Naive thymus-derived CD8-positive, alpha-beta T cell (primary cell): ENCODE measurements around the gene TMEM108. TPM values are rescaled to one million over a fixed set of nuclear protein-coding genes. Genes with fewer than 3 reads are reported as not detected.

Experiments
- ATAC-seq, 2 donors: fragments of 150-1000 bp; cut with Tn5 transposase in 1 of 2; sonication (Bioruptor Pico), chemical (Tn5 transposase) in 1 of 2; 1 replicate in 1 of 2; 2 replicates in 1 of 2; pipeline ENCODE4 v1.10.0; 2021; ENCODE audit warnings: mild to moderate bottlenecking in 2 of 2, moderate library complexity in 2 of 2
- POLR2A ChIA-PET: fragments of 350-600 bp; sonication (Branson Sonifier 250); formaldehyde crosslinking; loops from one replicate; lab custom pipeline; 2021; ENCODE audit warnings: antibody characterized with exemption; lab: Charles Lee
- DNase-seq, 10 donors: peaks; one replicate each; pipeline versions ENCODE4 v3.0.0 to v3.0.0-alpha.2; 2020 to 2022
- H3K27ac Mint-ChIP-seq, 10 donors: one replicate each; pipeline ENCODE4 v1.8.0; 2020 to 2022; ENCODE audit warnings: mild to moderate bottlenecking in 10 of 10, mixed read lengths in 10 of 10, moderate library complexity in 4 of 10, inconsistent platforms in 1 of 10
- H3K27me3 Mint-ChIP-seq, 5 donors: one replicate each; pipeline ENCODE4 v1.8.0; 2021 to 2022; ENCODE audit warnings: mixed read lengths in 5 of 5
- H3K36me3 Mint-ChIP-seq, 3 donors: one replicate each; pipeline ENCODE4 v1.8.0; 2020 to 2022; ENCODE audit warnings: mixed read lengths in 3 of 3, mild to moderate bottlenecking in 2 of 3, inconsistent platforms in 1 of 3
- H3K4me1 Mint-ChIP-seq, 4 donors: one replicate each; pipeline ENCODE4 v1.8.0; 2021 to 2022; ENCODE audit warnings: mixed read lengths in 4 of 4
- H3K4me3 Mint-ChIP-seq, 10 donors: one replicate each; pipeline ENCODE4 v1.8.0; 2020 to 2022; ENCODE audit warnings: mild to moderate bottlenecking in 10 of 10, mixed read lengths in 10 of 10, moderate library complexity in 6 of 10, inconsistent platforms in 1 of 10
- H3K9me3 Mint-ChIP-seq, 9 donors: one replicate each; pipeline ENCODE4 v1.8.0; 2020 to 2022; ENCODE audit warnings: mixed read lengths in 9 of 9, mild to moderate bottlenecking in 3 of 9, inconsistent platforms in 1 of 9, moderate library complexity in 1 of 9
- polyA plus RNA-seq, 3 donors: library from polyadenylated mRNA; unstranded; fragments of 300-500 nt; fragmentation: Illumina TruSeq; gene quantifications; one replicate each; pipeline ENCODE4 v1.2.3, GENCODE V29; 2021
- total RNA-seq, 8 experiments: library from RNA in 2 of 8; stranded (reverse) in 2 of 8; gene quantifications; one replicate each; pipeline ENCODE4 v1.2.3 and lab custom pipeline; 2021 to 2026

The TMEM108 gene
- total and polyA plus RNA-seq, 5 experiments from 2014 or later = not detected

DNA sequence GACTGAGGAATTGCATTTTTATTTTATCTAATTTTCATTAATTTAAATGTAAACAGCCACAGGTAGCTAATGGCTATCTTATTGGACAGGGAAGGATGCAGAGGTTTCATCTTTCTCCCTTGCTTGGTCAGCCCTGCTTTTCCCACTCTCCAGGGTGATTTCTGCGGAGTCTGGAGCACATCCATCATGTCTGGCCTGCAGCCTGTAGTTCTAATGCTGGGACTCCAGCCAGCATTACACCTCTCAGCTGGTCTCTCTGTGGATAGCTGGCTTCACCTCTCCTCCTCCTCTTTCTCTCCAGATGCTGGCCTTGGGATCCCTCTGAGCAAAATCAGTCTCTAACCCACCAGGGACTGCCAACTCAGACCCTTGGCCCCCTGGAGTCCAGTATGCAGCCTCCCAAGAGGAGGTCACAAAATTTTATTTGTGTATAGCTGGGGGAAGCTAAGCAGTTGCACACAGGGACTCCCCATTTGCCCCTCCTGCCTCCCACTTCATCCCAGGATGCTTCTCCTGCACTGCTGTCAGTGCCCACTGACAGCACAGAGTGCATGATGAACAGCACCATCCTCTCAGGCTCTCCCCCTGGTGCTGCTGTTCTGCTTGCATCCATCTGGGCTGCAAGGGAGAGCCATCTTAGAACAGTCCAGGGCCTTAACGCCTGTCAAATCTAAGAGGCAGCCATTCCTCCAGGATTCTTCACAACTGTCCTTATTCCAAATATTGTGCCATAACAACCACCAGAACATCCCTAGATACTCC is 363.4 kb downstream of the TMEM108 start:
- DNase-seq (no peak), ATAC-seq (no peak)
- POLR2A ChIA-PET = no interaction called here
- Mint-ChIP-seq H3K36me3 (peaks cover 0 to 4% (median 2%) of the 10 kb centered on the region in 3 donors), H3K27me3 (peaks cover 0 to under 1% (median 0%) of the 10 kb centered on the region in 5 donors), H3K4me1 (no peaks in the 10 kb centered on the region), H3K4me3 (no peak overlapping the region), H3K9me3 (no peaks in the 10 kb centered on the region), H3K27ac (peak overlapping the region in 2 of 10 donors; percentile 7 to 37)

DNA sequence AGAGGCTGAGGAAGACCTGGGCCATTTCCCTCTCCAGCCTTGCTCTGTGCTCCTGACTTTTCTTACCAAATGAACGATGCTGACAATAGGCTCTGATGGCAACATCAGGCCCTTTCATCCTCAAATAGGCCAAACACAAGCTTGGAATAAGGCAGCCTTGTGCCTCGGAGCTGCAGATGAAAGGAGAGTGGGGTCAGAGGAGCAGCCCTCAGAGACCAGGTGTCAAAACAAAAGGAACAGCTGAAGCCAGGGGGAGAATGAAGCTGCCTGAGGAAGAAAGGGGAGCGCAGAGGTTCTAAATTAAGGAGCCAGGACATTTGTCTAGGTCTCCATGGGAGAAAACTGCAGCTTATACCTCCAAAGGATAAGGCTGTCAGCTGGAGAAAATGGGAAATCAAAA is 366.7 kb downstream of the TMEM108 start:
- H3K4me1 Mint-ChIP-seq = no peaks in the 10 kb centered on the region
- POLR2A ChIA-PET = no interaction called here
- H3K27ac Mint-ChIP-seq = no peak overlapping the region
- peaks cover 0 to 9% (median 0%) of the 10 kb centered on the region in 5 donors for H3K27me3 Mint-ChIP-seq
- H3K4me3 Mint-ChIP-seq = no peak overlapping the region
- no peak for ATAC-seq
- H3K36me3 Mint-ChIP-seq = peaks cover 0 to 2% (median 2%) of the 10 kb centered on the region in 3 donors
- DNase-seq = no peak
- no peaks in the 10 kb centered on the region for H3K9me3 Mint-ChIP-seq

DNA sequence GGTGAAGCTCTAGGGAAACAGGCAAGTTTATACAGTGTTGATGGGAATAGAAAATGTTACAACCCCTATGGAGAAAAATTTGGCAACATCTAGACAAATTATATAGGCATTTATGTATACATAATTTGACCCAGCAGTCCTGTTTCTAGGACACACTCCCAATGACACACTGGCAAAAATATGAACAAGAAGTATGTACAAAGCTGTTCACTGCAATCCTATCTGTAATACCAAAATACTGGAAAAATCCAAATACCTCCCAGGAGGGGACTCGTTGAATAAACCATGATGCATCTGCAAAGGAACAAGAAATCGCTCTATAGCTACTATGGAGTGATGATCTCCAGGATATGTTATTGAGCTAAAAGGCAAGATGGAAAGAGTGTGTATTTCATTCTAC is 370.2 kb downstream of the TMEM108 start:
- peaks cover 0 to 12% (median 0%) of the 10 kb centered on the region in 5 donors for H3K27me3 Mint-ChIP-seq
- H3K4me1 Mint-ChIP-seq = peaks cover 0 to 9% (median 1%) of the 10 kb centered on the region in 4 donors
- H3K4me3 Mint-ChIP-seq = no peak overlapping the region
- ATAC-seq (no peak), DNase-seq (no peak)
- no peak overlapping the region for H3K27ac Mint-ChIP-seq
- H3K9me3 Mint-ChIP-seq = no peaks in the 10 kb centered on the region
- POLR2A ChIA-PET = no interaction called here
- peaks cover 0 to 6% (median 2%) of the 10 kb centered on the region in 3 donors for H3K36me3 Mint-ChIP-seq

DNA sequence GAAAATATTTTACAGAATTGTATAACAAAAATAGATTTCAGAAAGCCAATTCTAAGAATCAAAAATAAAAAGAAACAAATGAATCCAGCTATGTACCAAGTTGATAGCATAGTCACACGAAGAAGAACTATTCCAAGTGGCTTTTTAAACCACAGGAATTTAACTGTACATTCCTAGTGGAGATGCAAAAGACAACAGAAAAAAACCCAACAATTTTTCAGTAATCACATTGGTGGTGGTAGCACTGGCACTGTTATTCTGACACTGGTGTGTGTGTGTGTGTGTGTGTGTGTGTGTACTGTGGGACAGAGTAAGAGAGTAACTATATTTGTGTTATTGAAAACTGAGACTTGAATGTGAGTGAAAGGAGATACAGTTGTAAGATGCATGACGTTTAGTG is 370.8 kb downstream of the TMEM108 start:
- no peak for DNase-seq
- peaks cover 0 to 6% (median 2%) of the 10 kb centered on the region in 3 donors for H3K36me3 Mint-ChIP-seq
- H3K27ac Mint-ChIP-seq = no peak overlapping the region
- no peak overlapping the region for H3K4me3 Mint-ChIP-seq
- H3K27me3 Mint-ChIP-seq = peaks cover 0 to 12% (median 0%) of the 10 kb centered on the region in 5 donors
- no peaks in the 10 kb centered on the region for H3K9me3 Mint-ChIP-seq
- ATAC-seq = no peak
- POLR2A ChIA-PET = no interaction called here
- H3K4me1 Mint-ChIP-seq = peaks cover 0 to 13% (median 3%) of the 10 kb centered on the region in 4 donors

DNA sequence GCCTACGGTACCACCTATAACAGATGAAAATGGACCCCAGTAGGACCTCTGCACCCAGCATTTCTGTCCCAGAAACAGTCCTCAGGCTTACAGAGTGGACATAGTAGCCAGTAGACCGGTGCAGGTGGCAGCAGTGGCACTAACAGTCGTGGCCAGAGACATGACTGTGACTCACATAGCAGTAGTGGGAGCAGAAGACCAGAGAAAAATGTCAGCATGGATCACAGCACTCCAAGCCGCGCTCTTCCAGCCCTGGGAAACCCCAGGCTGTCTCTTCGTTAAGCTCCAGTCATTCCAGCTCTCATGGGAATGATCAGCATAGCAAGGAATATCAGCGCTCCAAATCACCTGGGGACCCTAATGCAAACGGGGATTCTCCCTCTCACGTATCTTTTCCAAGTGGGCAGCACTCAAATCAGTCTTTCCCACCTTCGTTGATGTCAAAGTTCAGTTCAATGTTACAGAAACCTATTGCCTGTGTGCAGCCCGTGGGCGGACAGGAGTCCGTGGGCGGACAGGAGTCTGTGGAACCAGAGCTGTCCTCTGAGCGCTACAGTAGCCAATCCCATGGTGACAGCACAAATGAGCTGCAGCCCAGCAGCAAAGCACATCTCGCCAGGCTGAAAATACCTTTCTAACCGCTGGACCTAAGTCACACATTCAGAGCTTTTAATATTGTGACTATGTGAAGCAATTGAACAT is 372.2 kb downstream of the TMEM108 start:
- no peak for ATAC-seq

DNA sequence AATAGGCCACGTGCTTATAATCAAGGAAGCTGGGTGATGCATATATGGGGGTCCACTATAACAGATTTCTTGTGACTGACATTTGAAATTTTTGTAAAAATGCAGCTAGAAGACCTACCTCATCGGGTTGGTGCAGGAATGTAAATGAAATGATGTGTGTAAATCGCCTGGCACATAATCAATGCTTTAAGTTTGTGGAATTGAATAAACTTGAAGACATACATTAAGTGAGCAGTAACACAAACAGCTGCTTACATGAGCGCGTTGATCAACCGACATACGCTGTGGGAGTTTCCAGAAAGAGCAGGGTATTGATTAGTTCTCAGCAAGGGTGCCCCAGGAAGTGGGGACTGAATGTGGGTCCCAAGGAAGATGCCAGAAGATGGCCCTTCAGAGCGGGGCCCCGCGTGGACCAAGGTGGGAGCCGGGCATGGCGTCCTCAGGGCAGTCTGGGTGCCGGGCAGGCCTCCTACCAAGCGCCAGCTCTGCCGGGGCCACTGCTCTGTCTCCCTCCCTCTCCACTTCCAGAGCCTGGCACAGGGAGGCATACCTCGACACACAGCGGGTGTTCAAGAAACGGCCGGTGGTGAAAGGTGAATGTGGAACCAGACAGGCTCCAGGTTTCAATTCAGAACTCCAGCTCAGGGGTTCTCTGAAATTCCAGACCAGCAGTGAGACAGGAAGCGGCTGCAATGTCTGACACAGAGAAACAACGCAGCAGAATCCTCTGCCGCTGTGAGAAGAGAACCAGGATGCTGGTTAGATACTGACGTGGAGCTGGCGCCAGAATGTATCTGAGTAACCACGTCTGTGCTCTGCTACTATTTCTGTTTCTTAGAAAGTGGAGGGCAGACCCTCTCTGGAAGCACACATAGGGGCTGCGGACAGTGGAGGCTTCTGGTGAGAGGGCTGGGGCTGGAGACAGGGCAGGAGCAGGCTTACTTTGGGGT is 374.3 kb downstream of the TMEM108 start:
- H3K36me3 Mint-ChIP-seq = peaks cover 0 to 6% (median 0%) of the 10 kb centered on the region in 3 donors
- POLR2A ChIA-PET = no interaction called here

More for the DNA sequence above, 372.2 kb downstream of the TMEM108 start:
- Mint-ChIP-seq H3K4me3 (no peak overlapping the region), H3K4me1 (peaks cover 0 to 13% (median 3%) of the 10 kb centered on the region in 4 donors), H3K36me3 (peaks cover 0 to 6% (median 0%) of the 10 kb centered on the region in 3 donors), H3K27me3 (peaks cover 0 to 12% (median 0%) of the 10 kb centered on the region in 5 donors), H3K27ac (peak overlapping the region in 1 of 10 donors; percentile 47), H3K9me3 (no peaks in the 10 kb centered on the region)
- no peak for DNase-seq
- POLR2A ChIA-PET = no interaction called here

DNA sequence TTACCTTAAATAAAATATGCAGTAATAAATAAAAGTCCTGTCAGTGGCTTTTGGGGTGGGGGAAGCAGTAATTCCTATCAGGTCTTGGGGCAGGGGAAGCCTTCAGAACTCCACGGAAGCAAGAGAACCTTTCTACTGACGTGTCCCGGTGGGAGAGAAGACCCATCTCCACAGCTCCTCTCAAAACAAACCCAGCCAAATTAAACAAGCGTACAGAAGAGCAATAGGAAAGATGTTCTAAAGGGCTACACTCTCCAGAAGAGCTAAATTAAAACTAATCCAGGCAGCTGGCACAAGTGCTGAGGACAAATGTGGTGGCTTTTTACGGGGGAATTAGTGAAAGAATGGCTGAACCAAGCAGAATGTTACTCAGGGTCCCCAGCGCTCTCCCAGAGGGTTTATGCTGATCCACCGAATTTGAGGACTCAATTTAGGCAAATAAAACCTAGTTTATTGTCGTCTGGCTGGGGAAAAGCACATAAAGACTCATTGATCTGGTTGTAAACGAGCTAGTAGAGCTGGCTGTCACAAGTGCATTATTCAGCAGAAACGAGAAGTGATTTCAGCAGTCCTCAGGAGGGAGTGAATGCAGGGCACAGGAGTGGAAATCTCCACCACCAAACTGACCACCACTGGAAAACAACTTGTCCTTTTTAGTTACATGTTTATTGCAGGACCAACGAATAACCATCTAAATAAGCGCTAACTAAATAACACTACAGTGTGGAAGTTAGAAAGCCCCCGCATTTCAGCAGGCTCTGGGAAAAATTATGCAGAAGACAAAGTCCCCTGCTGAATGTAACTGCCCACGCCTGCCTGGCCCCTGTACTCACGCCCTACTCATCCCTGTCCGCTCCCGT is 375.2 kb downstream of the TMEM108 start:
- Mint-ChIP-seq H3K4me1 (peaks cover 0 to 13% (median 3%) of the 10 kb centered on the region in 4 donors), H3K27ac (peak overlapping the region in 8 of 10 donors; percentile 4 to 79 (median 52)), H3K9me3 (no peaks in the 10 kb centered on the region), H3K36me3 (peaks cover 0 to 6% (median 0%) of the 10 kb centered on the region in 3 donors), H3K27me3 (peaks cover 0 to 5% (median 0%) of the 10 kb centered on the region in 5 donors), H3K4me3 (peak overlapping the region in 2 of 10 donors; percentile 5 to 15)
- ATAC-seq (no peak), DNase-seq (peak in 1 of 10 donors; percentile 9)
- POLR2A ChIA-PET = no interaction called here

More for the DNA sequence above, 374.3 kb downstream of the TMEM108 start:
- H3K9me3 Mint-ChIP-seq = no peaks in the 10 kb centered on the region
- H3K27me3 Mint-ChIP-seq = peaks cover 0 to 7% (median 0%) of the 10 kb centered on the region in 5 donors
- ATAC-seq = peak in 1 of 2 donors; percentile 27
- peak overlapping the region in 4 of 10 donors; percentile 15 to 78 (median 36) for H3K27ac Mint-ChIP-seq
- DNase-seq = no peak
- no peak overlapping the region for H3K4me3 Mint-ChIP-seq
- H3K4me1 Mint-ChIP-seq = peaks cover 0 to 13% (median 3%) of the 10 kb centered on the region in 4 donors

DNA sequence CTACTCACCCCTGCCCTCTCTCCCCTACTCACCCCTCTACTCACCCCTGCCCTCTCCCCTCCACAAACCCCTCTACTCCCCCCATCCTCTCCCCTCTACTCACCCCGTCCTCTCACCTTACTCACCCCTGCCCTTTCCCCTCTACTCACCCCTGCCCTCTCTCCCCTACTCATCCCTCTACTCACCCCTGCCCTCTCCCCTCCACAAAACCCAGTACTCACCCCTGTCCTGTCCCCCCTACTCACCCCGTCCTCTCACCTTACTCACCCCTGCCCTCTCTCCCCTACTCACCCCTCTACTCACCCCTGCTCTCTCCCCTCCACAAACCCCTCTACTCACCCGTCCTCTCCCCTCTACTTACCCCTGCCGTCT is 375.8 kb downstream of the TMEM108 start:
- Mint-ChIP-seq H3K27ac (peak overlapping the region in 1 of 10 donors; percentile 21), H3K36me3 (peaks cover 0 to 6% (median 0%) of the 10 kb centered on the region in 3 donors), H3K4me1 (peaks cover 0 to 13% (median 3%) of the 10 kb centered on the region in 4 donors), H3K4me3 (no peak overlapping the region), H3K9me3 (no peaks in the 10 kb centered on the region), H3K27me3 (peaks cover 0 to 3% (median 0%) of the 10 kb centered on the region in 5 donors)
- POLR2A ChIA-PET = no interaction called here
- ATAC-seq = no peak
- no peak for DNase-seq

DNA sequence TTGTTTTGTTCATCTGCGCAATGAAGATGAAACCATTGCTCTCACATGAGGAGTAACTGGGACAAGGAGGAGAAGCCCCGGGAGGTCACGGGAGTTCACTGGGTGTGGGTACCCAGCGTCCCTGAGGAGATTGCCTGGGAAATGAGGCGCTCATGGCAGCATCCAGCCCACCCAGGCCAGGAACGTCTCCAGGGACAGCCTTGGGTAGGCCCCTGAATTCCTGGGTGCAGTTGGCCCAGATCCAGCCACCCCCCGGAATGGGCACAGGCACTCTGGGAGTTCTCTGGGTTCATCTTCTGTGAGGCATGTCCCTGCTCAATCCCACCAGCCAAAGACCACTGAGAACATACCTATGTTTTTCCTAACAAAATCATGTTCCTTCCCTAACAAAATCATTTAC is 380.2 kb downstream of the TMEM108 start:
- H3K4me3 Mint-ChIP-seq = no peak overlapping the region
- peaks cover 0 to 4% (median 2%) of the 10 kb centered on the region in 4 donors for H3K4me1 Mint-ChIP-seq
- peak overlapping the region in 1 of 10 donors; percentile 22 for H3K27ac Mint-ChIP-seq
- DNase-seq = no peak
- POLR2A ChIA-PET = interaction anchor here (0.6 kb wide), 1 partner anchor 161 kb away, joined by 3 read pairs; no protein-coding TSS in a partner anchor
- H3K27me3 Mint-ChIP-seq = peaks cover 0 to 2% (median 0%) of the 10 kb centered on the region in 5 donors
- ATAC-seq = no peak
- H3K9me3 Mint-ChIP-seq = no peaks in the 10 kb centered on the region
- H3K36me3 Mint-ChIP-seq = no peaks in the 10 kb centered on the region

DNA sequence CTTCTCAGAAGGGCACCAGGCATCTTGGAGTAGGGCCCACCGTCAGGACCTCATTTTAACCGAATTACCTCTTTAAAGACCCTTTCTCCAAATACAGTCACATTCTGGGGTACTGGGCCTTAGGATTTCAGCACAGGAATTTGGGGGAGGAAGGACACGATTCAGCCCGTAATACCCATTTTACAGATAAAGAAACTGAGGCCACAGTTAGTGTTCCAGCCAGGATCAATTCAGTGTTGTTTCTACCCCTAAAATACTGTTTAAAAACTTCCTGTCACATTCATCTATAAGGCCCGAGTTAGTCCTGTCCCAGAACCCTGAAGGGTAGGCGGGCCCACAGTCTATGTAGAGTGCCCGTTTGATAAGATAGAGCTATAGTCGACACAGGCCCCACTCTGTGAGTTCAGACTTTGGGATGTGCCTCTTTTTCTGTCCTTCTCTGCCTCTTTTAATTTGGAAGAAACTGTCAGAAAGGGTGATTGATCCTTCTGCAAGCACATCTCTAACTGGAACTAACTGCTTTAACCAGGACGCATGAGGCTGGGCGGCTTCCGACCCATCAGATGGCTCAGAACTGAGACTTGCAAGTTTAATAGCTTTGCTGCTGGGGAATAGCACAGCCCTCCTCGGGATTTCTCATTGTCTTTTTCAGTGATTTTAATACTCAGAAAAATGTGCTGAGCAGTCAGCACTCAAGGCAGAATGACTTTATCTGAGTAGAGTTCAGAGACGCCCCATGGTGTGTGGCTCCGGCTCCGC is 381.1 kb downstream of the TMEM108 start:
- no peak overlapping the region for H3K4me3 Mint-ChIP-seq
- peaks cover 0 to 4% (median 0%) of the 10 kb centered on the region in 5 donors for H3K27me3 Mint-ChIP-seq
- peaks cover 0 to 4% (median 3%) of the 10 kb centered on the region in 4 donors for H3K4me1 Mint-ChIP-seq
- peak overlapping the region in 1 of 10 donors; percentile 82 for H3K27ac Mint-ChIP-seq
- no peaks in the 10 kb centered on the region for H3K9me3 Mint-ChIP-seq
- ATAC-seq (no peak), DNase-seq (no peak)
- POLR2A ChIA-PET = no interaction called here
- H3K36me3 Mint-ChIP-seq = no peaks in the 10 kb centered on the region
